GM18520 (cell line): ENCODE results near the gene RALGDS.

Source experiments
- ATAC-seq: cut with Tn5 transposase; IDR thresholded peaks from one replicate; pipeline ENCODE4 v1.9.1; 2021; ENCODE audit not compliant: unreplicated experiment

The RALGDS gene

DNA sequence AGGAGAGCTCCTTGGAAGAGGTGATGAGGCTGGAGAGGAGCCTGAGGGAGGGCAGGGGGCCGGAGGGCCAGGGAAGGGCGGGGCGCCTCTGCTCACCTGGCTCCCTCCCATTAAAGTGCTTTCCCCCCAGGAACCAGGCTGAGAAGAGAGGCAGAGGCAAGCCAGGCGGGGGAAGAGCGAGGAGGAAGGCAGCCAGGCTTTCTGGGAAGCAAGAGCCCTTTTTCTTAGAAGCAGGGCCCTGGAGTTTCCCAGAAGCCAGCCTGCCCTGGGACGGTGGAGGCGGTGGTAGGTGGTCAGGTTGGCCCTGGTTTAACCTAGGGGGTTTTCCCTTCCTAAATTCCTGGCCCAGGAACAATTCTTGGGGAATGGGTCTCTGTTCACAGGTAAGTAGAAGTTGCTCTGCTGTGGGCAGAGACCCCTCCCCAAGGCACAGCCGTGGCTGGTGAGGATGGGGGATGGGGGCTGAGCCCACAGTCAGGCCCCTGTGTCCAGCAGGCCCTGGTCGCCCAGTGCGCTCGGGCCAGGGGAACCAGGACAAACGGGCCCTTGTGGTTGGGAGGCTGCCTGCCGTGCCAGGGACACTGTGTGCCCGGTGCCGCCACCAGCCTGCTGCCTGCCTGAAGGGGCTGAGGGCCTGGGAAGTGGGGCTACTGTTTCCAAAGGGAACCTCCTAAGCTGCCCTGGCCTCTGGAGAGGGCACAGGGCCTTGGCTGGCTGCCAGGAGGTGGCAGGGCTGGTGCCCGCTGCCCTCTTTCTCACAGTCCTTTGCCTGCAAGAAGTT lies 16.6 kb upstream of the RALGDS start:
- no peak for ATAC-seq

- ATAC-seq, result no peak
Observed at GRCh38 chr9:133135146-133135745, 14.2 kb upstream of the RALGDS start.

DNA sequence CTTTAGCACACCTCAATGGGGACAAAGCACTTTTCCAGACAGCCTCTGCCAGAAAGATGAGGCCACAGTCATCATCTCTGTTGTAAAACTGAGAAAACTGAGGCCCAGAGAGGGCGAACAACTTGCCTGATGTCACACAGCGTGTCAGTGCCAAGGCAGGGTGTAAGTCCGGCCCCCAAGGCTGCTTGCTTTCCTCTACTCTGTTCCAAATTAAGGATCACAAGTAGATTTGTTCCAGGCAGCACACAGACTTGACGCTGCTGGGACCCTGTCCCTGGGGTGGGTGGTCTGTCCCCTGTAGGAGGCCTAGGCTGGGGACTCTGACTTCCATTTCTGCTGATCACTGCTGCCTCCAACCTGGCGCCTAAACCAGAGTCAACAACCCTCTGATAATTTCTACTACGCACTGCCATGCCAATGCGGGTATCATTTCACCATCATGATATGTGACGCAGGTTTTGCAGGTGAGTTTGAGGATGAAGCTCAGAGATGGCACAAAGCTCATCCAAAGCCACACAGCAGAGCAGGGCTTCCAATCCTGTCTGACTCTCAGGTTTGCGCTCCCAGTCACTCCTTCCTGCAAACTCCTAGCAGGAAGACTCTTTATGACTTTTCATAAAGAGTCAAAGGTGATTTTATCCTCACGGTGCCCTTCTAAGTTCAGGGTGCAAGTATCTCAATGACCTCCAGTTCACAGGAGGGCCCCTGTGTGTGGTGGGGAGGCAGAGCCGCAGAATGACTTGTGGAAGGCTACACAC lies 13.5 kb upstream of the RALGDS start:
- no peak for ATAC-seq

GRCh38 chr9:133133681-133134387 lies 12.8 kb upstream of the RALGDS start:
- ATAC-seq, result peak; percentile 91

DNA sequence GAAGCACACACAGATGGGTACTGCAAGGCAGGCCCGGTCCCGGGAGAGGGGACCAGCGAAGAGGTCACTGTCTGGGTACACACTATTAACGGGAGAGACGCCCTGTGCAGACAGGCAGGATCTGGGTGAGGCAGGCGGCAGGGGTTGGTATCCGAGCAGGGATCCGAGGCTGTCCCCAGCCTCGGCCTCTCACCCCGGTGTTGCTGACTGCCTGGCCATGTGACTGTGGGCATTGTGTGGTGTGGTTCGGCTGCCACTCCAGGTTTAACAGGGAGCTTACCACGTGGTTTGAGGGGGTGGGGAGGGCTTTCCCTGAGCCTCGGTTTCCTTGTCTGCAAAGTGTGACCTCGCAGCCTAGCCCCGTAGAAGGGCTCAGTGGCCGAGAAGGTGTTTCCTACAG lies 11.1 kb upstream of the RALGDS start:
- no peak for ATAC-seq

DNA sequence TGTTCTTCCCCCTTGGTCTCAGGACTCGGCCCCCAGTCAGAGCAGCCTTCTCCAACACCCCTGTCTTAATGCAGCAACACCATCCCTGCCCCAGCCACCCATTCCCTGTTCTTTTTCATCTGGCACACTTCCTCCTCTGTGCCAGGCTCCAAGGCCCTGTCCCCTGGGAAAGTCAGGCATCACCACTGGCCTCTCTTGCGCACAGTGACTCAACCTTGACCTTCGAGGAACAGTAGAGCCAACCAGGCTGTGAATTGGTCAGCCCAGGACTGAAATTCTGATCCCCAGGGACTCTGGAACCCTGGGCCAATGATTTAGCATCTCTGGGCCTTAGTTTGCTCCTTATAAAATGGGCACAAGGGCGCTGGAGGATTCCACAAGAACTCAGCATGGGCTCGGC lies 10.5 kb upstream of the RALGDS start:
- ATAC-seq, result no peak

- no peak for ATAC-seq
Observed at GRCh38 chr9:133130685-133131244, 9.7 kb upstream of the RALGDS start.

DNA sequence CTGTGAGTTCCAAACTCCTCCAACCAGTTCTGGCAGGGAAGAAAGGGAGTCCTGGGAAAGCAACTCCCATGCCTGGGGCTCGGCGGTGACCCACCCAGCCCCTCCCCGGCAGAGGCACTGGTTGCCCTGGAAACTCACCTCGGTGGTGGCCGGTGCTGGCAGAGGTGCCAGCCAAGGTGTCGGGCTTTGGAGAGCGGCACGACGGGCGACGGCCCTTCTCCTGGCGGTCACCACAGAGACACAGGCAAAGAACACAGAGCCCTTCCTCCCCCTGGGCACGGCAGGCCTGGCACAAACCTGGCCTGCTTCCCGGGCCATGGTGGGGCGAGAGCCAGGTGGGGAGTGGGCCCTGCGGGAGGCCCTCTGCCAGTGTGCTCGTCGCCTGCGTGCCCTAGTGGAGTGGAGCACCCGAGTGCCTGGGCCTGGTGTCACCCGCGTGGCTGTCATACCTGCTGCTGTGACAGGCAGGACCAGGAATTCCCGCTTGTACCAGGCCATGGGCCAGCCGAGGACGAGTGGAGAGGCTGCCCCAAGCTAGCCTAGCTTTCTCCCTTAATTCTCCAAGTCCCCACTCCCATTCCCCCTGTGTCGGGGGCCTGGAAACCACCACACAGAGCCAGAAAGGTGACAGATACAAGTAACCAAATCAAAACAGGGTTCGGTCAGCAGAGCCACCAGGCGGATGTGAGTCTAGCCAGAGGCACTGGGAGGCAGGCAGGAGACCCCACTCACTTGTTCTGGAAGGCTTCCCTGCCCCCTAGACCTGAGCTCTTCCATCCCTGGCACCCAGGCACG lies 8.2 kb upstream of the RALGDS start:
- ATAC-seq, result no peak

DNA sequence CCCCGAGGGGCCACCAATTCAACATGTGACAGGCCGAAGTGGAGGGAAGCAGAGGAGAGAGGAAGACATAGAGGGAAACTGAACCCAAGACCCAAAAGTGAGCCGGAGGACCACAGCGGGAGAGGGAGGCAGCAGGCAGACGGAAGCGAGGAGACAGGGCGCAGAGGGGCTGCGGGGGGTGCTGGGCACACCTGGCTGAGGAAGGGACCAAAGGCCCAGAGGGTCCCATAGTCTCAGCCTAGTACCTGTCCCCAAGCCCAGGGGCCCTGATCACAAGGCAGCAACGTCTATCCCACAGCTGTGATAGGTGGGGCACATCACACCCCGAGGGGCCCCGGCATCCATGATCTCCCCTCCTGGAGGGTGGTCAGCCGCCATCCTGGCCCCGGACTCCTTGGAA lies 7.1 kb upstream of the RALGDS start:
- ATAC-seq, result no peak

- ATAC-seq, result no peak
Observed at GRCh38 chr9:133127340-133127981, 6.4 kb upstream of the RALGDS start.

DNA sequence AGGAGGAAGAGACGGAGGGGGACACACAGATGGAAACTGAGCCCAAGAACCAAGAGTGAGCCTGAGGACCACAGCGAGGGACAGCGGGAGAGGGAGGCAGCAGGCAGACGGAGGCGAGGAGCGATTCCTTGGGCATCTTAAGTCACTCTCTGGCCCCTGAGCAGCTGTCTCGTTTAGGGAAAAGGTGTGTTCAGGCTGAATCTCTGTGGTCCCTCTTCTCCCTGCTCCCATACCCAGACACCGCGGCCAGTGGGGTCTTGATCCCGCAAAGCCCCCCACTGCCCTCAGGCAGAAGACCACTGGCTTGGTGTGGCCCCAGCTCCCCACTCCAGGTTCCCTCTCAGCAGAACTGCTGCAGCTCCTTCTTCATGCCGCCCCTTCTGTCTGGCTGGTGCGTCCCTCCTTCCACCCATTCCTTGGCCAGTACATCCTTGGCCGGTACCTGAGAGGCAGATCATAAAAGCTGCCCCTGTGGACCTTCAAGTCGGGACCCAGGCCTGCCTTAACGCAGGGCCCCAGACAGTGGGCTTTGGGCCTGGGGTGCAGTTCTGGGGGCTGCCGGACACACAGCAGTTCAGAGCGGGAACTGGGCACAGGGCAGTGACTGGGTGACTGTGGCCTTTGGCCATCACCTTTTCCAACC lies 5.8 kb upstream of the RALGDS start:
- no peak for ATAC-seq

GRCh38 chr9:133125941-133126696 lies 5.1 kb upstream of the RALGDS start:
- no peak for ATAC-seq

GRCh38 chr9:133124907-133125275 lies 3.9 kb upstream of the RALGDS start:
- ATAC-seq, result no peak

DNA sequence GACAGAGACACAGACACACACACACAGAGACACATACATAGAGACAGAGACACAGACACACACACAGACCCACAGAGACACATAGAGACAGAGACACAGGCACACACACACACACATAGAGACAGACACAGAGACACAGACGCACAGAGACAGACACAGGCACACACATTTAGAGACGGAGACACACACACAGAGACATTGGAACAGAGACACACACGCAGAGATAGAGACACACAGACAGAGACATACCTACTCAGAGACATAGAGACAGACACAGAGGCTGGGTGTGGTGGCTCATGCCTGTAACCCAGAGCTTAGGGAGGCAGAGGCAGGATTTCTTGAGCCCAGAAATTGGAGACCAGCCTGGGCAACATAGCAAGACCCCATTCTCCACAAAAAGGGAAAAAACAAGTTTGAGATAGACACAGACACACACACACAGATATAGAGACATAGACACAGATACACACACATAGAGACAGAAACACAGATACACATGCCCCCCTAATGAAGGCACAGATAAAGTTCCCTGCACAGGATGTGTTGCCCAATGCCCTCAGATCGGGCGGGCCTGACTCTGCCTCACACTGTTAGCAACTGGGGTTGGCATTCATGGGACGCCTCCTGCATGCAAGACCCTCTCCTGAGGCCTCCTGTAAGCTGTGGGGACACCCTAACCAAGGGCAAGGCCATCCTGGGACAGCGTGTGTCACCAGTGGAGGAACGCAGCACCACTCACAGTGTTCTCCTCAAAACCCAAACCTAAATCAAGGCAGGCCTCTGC lies 3.3 kb upstream of the RALGDS start:
- no peak for ATAC-seq

DNA sequence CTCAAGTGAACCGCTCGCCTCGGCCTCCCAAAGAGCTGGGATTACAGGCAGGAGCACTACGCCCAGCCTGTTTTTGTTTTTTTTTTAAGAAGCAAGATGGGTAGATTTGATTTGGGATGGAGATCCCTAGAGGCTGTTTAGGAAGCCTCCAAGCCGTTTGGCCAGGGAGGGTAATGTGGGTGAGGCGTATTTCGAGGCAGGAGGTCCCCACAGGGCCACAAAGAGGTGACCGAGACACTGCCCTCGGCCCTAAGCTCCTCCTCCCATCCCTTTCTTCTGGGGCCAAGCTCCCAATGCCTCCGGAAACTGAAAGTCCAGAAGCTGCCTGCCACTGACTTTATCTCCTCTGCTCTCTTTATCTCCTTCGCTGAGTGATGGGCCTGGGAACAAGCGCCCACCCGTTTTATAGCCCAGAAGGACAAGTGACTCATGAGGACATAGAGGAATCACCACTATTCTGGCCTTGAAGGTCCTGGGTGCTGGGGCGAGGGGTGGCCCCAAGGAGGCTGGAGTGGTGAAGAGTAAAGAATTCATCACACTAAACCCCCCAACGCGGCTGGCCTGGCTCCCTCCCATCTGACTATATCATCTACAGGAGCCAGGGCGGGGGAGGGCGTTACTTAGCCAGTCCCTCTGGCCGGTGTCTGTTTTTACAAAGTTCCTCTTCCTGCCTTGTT lies 2.0 kb upstream of the RALGDS start:
- no peak for ATAC-seq

DNA sequence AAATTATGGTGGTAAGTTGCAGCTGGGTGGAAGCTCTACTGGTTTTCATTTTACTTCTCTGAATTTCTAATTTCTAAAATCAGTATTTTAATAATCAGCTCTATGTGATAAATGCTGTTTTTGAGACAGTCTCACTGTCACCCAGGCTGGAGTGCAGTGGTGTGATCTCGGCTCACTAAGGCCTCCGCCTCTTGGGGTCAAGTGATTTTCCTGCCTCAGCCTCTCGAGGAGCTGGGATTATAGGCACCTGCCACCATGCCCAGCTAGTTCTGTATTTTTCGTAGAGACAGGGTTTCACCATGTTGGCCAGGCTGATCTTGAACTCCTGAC lies 1.5 kb upstream of the RALGDS start:
- ATAC-seq, result no peak

- ATAC-seq, result no peak
Observed at GRCh38 chr9:133121915-133122550, 993 bp upstream of the RALGDS start.
